GM21529 (cell line): Measurements from ENCODE around the gene NOM1.
"Not testable (repeated sequence)": the region's sequence is repeated elsewhere in the genome, so short reads cannot be mapped to it uniquely, and the experiment has no call there.

Source experiments
- ATAC-seq: cut with Tn5 transposase; IDR thresholded peaks from one replicate; pipeline ENCODE4 v1.9.1; 2021; ENCODE audit not compliant: unreplicated experiment

NOM1 gene

DNA sequence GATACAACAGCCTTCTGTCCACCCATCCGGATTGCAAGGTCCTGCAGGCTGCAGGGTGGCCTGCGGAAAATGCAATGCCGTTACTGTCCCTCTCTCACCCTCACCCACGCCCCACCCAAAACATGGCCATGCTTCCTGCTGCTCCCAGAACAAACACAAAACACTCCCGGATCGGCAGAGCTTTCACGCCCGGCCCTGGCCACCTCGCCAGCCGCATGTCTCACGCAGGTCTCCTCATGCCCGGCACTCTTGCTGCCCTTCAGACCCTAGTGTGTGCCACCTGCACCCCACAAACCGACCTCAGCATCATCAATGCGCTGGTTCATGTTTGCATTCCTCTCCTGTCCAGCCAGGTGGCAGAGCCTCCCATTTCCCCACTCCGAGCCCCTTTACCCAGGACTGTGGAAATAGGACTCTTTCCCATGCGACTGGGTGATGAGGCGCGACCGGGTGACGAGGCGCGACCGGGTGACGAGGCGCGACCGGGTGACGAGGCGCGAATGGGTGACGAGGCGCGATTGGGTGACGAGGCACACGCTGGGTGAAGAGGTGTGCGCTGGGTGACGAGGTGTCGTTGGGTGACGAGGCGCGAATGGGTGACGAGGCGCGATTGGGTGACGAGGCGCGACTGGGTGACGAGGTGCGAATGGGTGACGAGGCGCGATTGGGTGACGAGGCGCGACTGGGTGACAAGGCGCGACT, 8.9 kb upstream of the NOM1 start:
- no peak for ATAC-seq

- ATAC-seq = no peak
Measured at GRCh38 chr7:156941393-156942182, 7.9 kb upstream of the NOM1 start.

DNA sequence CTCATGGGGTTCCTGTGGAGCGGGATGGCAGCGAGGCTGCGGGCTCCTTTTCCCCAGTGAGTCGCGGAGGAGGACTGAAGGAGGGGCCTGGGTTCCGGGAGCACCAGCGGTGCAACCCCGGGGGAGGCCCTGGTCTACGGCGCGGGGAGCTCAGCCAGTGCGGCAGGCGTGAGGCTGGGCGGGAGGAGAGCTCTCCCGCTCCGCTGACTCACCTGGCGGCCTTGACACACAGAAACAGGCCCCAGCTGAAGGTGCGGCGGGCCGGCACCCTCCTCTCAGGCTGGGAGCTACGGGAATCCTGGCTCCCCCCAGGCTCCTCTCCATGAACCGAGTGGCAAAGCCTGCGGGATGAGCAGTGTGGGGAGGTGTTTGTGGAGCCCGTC, 6.8 kb upstream of the NOM1 start:
- no peak for ATAC-seq

GRCh38 chr7:156943091-156944041, 6.1 kb upstream of the NOM1 start:
- no peak for ATAC-seq

DNA sequence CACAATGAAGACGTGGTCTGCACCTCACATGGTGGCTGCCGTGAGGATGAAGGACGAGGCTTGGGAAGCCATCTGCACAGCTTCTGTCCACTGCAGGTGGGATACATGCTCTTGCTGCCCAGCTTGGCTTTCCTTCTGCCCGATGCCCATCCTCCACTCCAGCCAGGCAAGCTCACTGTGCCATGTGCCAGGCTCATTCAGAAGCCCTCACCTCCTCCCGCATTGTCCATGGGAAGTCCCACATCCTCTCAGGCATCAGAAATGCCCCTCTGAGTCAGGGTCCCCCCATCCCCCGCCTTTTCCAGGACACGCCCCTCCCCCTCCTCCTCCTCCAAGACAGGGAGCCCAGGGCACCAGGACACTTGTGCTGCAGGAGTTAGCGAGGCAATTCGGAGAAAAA, 4.6 kb upstream of the NOM1 start:
- ATAC-seq = no peak

GRCh38 chr7:156947120-156947843, 2.2 kb upstream of the NOM1 start:
- no peak for ATAC-seq

- no peak for ATAC-seq
Measured at GRCh38 chr7:156948361-156948760, 1.2 kb upstream of the NOM1 start.

GRCh38 chr7:156950381-156950858, 908 bp downstream of the NOM1 start:
- no peak for ATAC-seq

GRCh38 chr7:156953215-156953614, 3.7 kb downstream of the NOM1 start:
- not testable (repeated sequence) for ATAC-seq

GRCh38 chr7:156954941-156955340, 5.4 kb downstream of the NOM1 start:
- no peak for ATAC-seq

DNA sequence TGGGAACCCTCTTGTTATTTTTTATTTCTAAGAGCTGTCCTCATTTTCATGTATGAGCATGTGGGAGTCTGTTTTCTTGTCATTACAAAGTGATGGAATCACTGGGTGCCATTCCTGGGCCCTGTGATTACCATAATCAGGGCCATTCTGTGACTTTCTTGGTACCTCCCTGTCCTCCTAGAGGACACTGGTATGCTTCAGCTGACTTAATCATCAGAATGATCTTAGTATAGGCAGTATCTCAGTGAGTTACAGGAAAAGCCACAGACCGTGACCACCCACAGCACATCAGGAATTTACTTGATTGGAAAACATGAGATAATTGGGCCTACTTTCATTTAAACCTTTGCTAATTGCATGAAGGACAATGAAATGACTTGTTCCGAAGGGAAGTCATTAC, 7.2 kb downstream of the NOM1 start:
- ATAC-seq = no peak

- no peak for ATAC-seq
Measured at GRCh38 chr7:156962145-156962544, 12.6 kb downstream of the NOM1 start.

DNA sequence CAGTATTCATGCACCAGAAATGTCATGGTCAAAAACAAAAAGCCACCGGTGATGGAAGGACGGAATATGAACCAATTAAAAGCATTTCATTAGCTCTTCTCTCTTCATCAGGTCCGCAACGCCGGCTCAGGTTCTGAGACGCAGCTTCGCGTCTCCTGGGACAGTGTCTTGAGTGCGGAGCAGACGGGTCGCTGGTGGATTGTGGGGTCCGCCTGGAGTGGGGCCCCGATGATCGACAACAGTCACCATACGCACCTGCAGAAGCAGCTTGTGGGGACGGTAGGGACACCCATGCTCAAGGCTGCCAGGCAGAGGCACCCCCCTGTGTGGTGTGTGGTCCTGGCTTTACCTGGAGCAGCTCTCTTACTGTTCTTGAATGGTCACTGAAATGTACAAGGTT, 13.4 kb downstream of the NOM1 start:
- ATAC-seq = no peak

GRCh38 chr7:156963472-156963871, 14.0 kb downstream of the NOM1 start:
- no peak for ATAC-seq

DNA sequence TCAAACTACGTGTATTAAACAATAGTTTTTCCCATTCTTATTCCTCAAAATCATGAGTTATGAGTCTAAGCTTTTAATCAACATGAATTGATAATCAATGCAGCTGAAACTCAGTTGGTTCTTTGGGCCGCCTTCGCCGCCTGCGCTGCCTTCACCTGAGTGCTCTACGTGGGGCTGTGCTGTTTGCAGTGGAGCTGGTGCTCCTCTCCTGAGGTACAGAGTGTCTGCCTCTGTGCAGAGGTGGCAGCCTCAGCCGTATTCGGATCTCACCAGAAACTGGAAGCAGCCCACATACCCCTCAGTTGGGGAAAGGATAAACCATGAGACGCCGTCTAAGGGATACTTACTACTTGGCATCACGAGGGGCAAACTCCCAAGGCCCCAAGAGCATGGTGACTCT, 15.5 kb downstream of the NOM1 start:
- ATAC-seq = no peak

GRCh38 chr7:156966387-156966786, 16.9 kb downstream of the NOM1 start:
- ATAC-seq = no peak

- ATAC-seq = no peak
Measured at GRCh38 chr7:156968183-156968582, 18.7 kb downstream of the NOM1 start.

- ATAC-seq = no peak
Measured at GRCh38 chr7:156969972-156970420, 20.5 kb downstream of the NOM1 start.

GRCh38 chr7:156975620-156976019, 26.1 kb downstream of the NOM1 start:
- no peak for ATAC-seq

GRCh38 chr7:156979007-156979606, 29.6 kb downstream of the NOM1 start:
- ATAC-seq = no peak
